ENCODE results near the gene SSC4D. TPM values are rescaled to one million over a fixed set of nuclear protein-coding genes. Genes with fewer than 3 reads are reported as not detected.

SSC4D gene
- total RNA-seq, 2 experiments from 2014 or later: 0.81 to 0.87 TPM

DNA sequence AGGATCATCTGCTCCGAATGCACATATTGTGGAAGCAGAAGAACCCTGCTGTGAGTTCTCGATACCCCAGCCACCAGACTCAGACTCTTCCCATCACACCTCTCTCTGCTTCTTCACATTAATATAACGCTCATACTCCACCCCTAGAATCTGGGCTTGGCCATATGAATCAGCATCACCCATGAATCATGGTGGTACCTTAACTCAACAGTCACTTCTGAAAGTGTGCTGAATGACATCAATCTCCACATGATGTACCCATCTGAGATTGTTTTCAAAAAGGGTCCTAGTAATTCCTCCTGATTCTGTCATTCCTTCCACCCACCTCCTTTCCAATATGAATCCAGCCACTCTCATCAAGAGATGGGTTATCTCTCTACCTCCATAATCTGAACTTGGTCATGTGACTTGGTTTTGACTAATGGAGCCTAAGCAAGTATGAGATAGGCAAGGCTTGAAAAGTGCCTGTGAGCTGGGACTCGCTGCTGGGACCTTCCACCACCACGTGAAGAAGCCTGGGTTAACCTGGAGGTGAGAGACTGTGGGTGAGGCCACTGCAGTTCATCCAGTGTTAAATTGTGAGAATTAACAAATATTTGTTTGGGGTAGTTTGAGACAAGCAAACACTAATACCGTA lies 66.1 kb downstream of the SSC4D start:
- Mint-ChIP-seq H3K4me1 (ENCODE audit: low read depth) (peaks cover 76% of the 10 kb centered on the region), H3K4me3 (no peak overlapping the region), H3K36me3 (peaks cover 58% of the 10 kb centered on the region), H3K27ac (peak overlapping the region; percentile 53), H3K27me3 (no peaks in the 10 kb centered on the region), H3K9me3 (no peaks in the 10 kb centered on the region)
- peak; percentile 48 for DNase-seq
- ChIA-PET CTCF (interaction anchor here (1.0 to 1.4 kb wide), 2 partner anchors 24 to 165 kb away, joined by 3 to 5 read pairs; no protein-coding TSS in a partner anchor), POLR2A (interaction anchor here (0.9 to 1.5 kb wide), 4 partner anchors 9 to 25 kb away, joined by 3 to 14 read pairs (median 4); partner anchors contain the start of gene YWHAG)
- intact Hi-C loops (cut with micrococcal nuclease): loop anchor here (1.0 kb wide), 2 partner anchors 16 to 25 kb away; no protein-coding TSS in a partner anchor

DNA sequence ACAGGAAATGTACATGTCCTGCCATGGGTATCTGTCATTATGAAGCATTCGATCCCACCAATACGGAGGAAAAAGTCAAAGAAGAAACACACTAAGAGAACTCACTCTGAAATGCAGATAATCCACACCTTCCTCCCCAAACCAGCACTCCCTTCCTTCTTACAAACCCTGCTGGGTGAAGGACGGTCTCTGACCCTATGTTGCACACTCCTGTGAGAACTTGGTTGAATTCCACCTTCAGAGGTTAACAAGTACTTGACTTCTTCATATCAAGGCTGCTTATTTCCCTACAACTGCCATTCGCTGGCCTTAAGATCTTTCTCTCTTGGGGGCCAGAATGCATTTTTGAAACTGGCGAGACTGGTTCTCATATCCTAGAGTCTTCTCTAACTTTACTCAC lies 67.3 kb downstream of the SSC4D start:
- Mint-ChIP-seq H3K9me3 (no peaks in the 10 kb centered on the region), H3K4me1 (ENCODE audit: low read depth) (peaks cover 75% of the 10 kb centered on the region), H3K4me3 (no peak overlapping the region), H3K27ac (no peak overlapping the region), H3K36me3 (peaks cover 59% of the 10 kb centered on the region), H3K27me3 (no peaks in the 10 kb centered on the region)
- intact Hi-C loops (cut with micrococcal nuclease): no loop called here
- ChIA-PET POLR2A (interaction anchor here (1.5 kb wide), 1 partner anchor 16 kb away, joined by 14 read pairs; the partner anchor contains the start of gene YWHAG), CTCF (interaction anchor here (1.2 kb wide), 1 partner anchor 16 kb away, joined by 3 read pairs; no protein-coding TSS in a partner anchor)
- DNase-seq: no peak

DNA sequence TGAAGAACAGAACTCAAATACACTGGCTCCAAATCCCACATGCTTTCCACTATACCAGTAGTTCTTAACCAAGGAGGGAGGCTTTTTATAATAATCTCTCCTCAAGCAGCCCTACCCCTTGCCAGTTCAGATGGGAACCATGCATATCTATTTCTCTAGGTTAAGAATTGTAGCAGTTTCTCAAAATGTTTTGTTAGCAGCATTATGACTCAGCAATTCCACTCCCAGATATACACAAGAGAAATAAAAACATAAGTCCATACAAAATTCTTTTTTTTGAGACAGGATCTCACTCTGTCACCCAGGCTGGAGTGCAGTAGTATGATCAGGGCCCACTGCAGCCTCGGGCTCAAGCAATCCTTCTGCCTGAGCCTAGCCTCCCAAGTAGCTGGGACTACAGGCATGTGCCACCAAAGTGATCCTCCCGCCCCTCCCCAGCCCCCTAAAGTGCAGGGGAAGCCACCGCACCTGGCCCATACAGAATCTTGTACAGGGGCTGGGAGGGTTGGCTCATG lies 68.8 kb downstream of the SSC4D start:
- Mint-ChIP-seq H3K9me3 (no peaks in the 10 kb centered on the region), H3K27me3 (no peaks in the 10 kb centered on the region), H3K27ac (peak overlapping the region; percentile 62), H3K36me3 (peaks cover 50% of the 10 kb centered on the region), H3K4me3 (no peak overlapping the region), H3K4me1 (ENCODE audit: low read depth) (peaks cover 70% of the 10 kb centered on the region)
- ChIA-PET CTCF (no interaction called here), POLR2A (no interaction called here)
- intact Hi-C loops (cut with micrococcal nuclease): no loop called here
- DNase-seq: no peak

Other genes starting within 250 kb of the SSC4D start
- not detected for gene SRRM3, start 207.8 kb downstream of the SSC4D start, total RNA-seq
- gene HSPB1, start 107.0 kb downstream of the SSC4D start, total RNA-seq: 100 to 1,000 TPM; 119 to 127 TPM
- gene YWHAG, start 50.7 kb downstream of the SSC4D start, total RNA-seq: 100 to 1,000 TPM; 127 TPM
- gene ZP3, start 15.3 kb upstream of the SSC4D start, total RNA-seq: 10 to 100 TPM; 19.4 to 20.4 TPM
- gene DTX2, start 52.0 kb upstream of the SSC4D start, total RNA-seq: 10 to 100 TPM; 15.9 to 16.5 TPM
- 1 to 10 TPM in 1 of 2 experiments, under 1 TPM in 1; 0.65 to 1.6 TPM for gene UPK3B, start 100.9 kb upstream of the SSC4D start, total RNA-seq
- under 1 TPM; 0.19 TPM for gene SPDYE16, start 133.6 kb upstream of the SSC4D start, total RNA-seq
- gene POMZP3, start 217.6 kb upstream of the SSC4D start, total RNA-seq: 10 to 100 TPM; 29.3 to 29.8 TPM